Activated naive CD8-positive, alpha-beta T cell treated with anti-CD3 and anti-CD28 coated beads, Interleukin-2, amount 50 U/mL, for 24 hours (primary cell): ENCODE measurements around the gene HSF5.

Experiments used
- ATAC-seq: fragments of 150-1000 bp; cut with Tn5 transposase; one replicate; pipeline ENCODE4 v1.10.0; 2021
- DNase-seq: peaks from one replicate; pipeline ENCODE4 v3.0.0; 2021
- H3K27ac Mint-ChIP-seq: one replicate; pipeline ENCODE4 v1.8.0; 2021; ENCODE audit warnings: mild to moderate bottlenecking, mixed read lengths
- H3K27me3 Mint-ChIP-seq: one replicate; pipeline ENCODE4 v1.8.0; 2021; ENCODE audit warnings: mixed read lengths
- H3K36me3 Mint-ChIP-seq: one replicate; pipeline ENCODE4 v1.8.0; 2021; ENCODE audit warnings: low read depth, mixed read lengths
- H3K4me1 Mint-ChIP-seq: one replicate; pipeline ENCODE4 v1.8.0; 2021; ENCODE audit warnings: mixed read lengths
- H3K4me3 Mint-ChIP-seq: one replicate; pipeline ENCODE4 v1.8.0; 2021; ENCODE audit warnings: mild to moderate bottlenecking, moderate library complexity, mixed read lengths
- H3K9me3 Mint-ChIP-seq: one replicate; pipeline ENCODE4 v1.8.0; 2021; ENCODE audit warnings: mixed read lengths

HSF5 gene

DNA sequence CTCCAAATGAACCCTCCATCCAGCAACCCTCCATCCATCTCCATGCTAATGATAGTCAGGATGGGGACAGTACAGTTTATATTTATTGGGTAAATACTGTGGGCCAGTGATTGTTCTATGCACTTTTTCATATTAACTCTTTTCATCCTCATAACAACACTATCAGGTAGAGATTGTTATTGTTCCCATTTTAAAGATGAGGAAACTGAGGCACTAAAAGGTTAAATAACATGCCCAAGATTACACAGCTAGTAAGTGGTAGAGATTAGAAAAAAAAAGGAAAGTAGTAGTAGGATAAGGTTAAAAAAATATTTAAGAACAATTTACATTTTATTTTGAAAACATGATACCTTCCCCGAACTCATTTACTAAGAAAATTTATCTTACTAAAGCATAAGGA, 114.3 kb downstream of the HSF5 start:
- no peak overlapping the region for H3K27ac Mint-ChIP-seq

DNA sequence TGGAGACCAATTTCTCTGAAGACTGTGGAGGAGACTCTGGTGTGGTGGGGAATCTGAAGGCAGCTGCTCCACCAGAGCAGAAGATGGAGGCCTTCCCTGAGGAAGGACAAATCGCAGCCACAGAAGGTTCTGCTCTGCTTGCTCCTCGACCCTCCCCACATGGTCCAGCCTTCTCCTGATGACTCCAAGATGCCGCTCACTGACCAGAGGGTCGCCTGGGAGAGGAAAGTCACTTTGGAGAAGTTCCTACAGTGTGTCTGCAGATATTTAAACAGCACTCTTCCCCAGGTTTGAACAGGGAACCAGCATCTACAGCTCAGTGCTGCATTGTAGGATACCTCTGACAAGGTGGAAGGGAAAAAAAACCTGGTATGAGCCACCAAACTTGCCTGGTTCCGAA, 115.2 kb downstream of the HSF5 start:
- no peaks in the 10 kb centered on the region for H3K36me3 Mint-ChIP-seq
- H3K4me3 Mint-ChIP-seq: no peak overlapping the region
- H3K4me1 Mint-ChIP-seq: peaks cover 11% of the 10 kb centered on the region
- H3K27me3 Mint-ChIP-seq: no peaks in the 10 kb centered on the region
- H3K9me3 Mint-ChIP-seq: no peaks in the 10 kb centered on the region
- DNase-seq (no peak), ATAC-seq (no peak)
- no peak overlapping the region for H3K27ac Mint-ChIP-seq

More for the DNA sequence above, 114.3 kb downstream of the HSF5 start:
- Mint-ChIP-seq H3K4me3 (no peak overlapping the region), H3K9me3 (no peaks in the 10 kb centered on the region), H3K27me3 (no peaks in the 10 kb centered on the region), H3K4me1 (peaks cover 16% of the 10 kb centered on the region), H3K36me3 (no peaks in the 10 kb centered on the region)
- no peak for DNase-seq
- no peak for ATAC-seq

DNA sequence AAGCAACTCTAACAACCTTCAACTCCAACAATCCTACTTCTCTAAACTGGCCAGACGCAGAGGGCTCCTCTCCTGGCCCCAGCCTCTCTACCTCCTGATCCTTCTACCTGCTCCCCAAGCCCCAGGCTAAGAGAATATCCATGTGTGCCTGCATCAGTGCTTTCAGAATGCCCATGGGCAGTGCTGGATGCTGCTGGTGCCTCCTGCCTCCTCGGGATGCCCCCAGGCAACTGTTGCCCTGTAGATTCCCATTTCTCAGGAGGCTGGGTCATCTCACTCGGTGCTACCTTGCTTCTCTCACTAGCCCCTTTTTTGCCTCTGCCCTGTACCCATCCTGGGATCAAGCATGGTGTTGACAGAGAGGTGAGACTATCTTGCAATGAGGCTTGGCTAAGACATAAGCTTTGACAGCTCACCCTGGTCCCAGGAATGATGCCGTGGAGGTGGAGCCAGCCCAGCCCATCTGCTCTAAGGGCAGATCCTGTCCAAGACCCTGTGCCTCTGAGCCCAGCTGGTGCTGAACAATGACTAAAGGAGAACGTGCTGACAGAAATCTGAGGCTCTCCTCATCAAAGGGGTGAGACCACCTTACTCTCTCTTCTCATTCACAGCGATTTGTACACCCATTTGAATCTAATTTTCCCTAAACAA, 116.8 kb downstream of the HSF5 start:
- no peaks in the 10 kb centered on the region for H3K36me3 Mint-ChIP-seq
- H3K4me1 Mint-ChIP-seq: peaks cover 13% of the 10 kb centered on the region
- no peaks in the 10 kb centered on the region for H3K9me3 Mint-ChIP-seq
- H3K27me3 Mint-ChIP-seq: no peaks in the 10 kb centered on the region
- H3K27ac Mint-ChIP-seq: peak overlapping the region; percentile 11
- DNase-seq: no peak
- ATAC-seq: no peak
- no peak overlapping the region for H3K4me3 Mint-ChIP-seq

DNA sequence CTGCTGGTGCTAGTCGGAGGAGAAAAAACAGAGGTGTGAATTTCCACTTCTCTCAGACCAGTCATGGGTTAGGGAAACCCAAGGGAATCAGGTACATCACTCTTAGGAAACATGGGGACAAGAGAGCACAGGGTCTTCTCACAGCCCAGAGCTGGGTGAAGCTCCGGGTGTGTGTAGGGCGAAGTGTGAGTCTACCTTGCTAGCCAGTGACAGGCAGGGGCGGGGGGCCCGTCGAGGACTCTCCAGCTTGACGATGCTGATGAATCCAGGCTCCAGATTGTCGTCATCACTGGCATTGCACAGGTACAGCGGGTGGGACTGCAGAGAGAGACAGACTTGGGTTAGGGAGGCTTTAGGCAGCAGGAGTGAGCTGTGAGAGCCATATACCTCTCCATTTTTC, 117.5 kb downstream of the HSF5 start:
- H3K27ac Mint-ChIP-seq: peak overlapping the region; percentile 11
- no peaks in the 10 kb centered on the region for H3K9me3 Mint-ChIP-seq
- no peak for DNase-seq
- no peak overlapping the region for H3K4me3 Mint-ChIP-seq
- ATAC-seq: no peak
- peaks cover 15% of the 10 kb centered on the region for H3K4me1 Mint-ChIP-seq
- H3K36me3 Mint-ChIP-seq: no peaks in the 10 kb centered on the region
- no peaks in the 10 kb centered on the region for H3K27me3 Mint-ChIP-seq

DNA sequence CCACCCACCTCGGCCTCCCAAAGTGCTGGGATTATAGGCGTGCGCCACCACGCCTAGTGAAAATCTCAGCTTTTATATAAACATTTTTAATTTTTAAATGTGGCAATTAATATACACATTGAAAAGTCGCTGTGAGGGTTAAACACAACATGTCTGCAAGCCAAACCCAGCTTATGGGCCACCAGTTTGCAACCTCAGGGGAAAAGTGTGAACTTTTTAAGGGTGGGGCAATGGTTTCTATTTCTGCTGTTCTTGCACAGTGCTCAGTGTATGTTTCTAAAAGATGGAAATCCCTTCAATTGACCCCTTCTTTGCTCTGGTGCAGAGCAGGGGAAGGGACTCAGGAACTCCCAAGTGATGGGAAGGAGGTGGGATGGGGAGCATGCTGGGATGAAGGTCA, 117.9 kb downstream of the HSF5 start:
- no peaks in the 10 kb centered on the region for H3K36me3 Mint-ChIP-seq
- H3K4me3 Mint-ChIP-seq: no peak overlapping the region
- peaks cover 15% of the 10 kb centered on the region for H3K4me1 Mint-ChIP-seq
- no peak for DNase-seq
- no peak for ATAC-seq
- no peak overlapping the region for H3K27ac Mint-ChIP-seq
- H3K9me3 Mint-ChIP-seq: no peaks in the 10 kb centered on the region
- no peaks in the 10 kb centered on the region for H3K27me3 Mint-ChIP-seq
